ENCODE measurements around the gene TENT5C.

The TENT5C gene

GRCh38 chr1:117573386-117574023 is 32.3 kb upstream of the TENT5C start:
- DNase-seq = peak in 1 of 4 experiments; percentile 4

GRCh38 chr1:117574161-117574835 is 31.6 kb upstream of the TENT5C start:
- no peak for DNase-seq

- DNase-seq = no peak
Measured at GRCh38 chr1:117575586-117576225, 30.1 kb upstream of the TENT5C start.

GRCh38 chr1:117576236-117576635 is 29.6 kb upstream of the TENT5C start:
- no peak for DNase-seq

- no peak for DNase-seq
Measured at GRCh38 chr1:117577191-117577885, 28.5 kb upstream of the TENT5C start.

GRCh38 chr1:117578466-117578865 is 27.4 kb upstream of the TENT5C start:
- DNase-seq = no peak

- DNase-seq = no peak
Measured at GRCh38 chr1:117579221-117579906, 26.5 kb upstream of the TENT5C start.

- no peak for DNase-seq
Measured at GRCh38 chr1:117580436-117580835, 25.4 kb upstream of the TENT5C start.

DNA sequence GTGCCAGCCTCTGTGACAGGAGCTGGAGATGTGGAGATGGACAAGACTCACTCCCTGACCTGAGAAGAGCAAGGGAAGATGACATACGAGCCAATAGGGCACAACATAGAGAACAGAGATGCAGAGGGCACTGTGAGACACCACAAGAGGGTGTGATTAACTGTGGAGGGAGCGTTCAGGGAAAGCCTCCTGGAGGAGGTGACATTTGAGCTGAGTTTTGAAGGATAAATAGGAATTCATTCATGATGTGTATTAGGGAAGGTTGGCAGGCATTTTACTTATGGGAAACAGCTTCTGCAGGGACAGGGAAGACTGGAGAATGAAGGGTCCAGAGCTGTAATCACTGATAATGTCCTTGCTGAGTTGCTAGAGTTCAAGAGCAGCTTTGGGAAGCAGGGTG is 25.0 kb upstream of the TENT5C start:
- no peak for DNase-seq

- DNase-seq = no peak
Measured at GRCh38 chr1:117581391-117581943, 24.4 kb upstream of the TENT5C start.

GRCh38 chr1:117582451-117582850 is 23.4 kb upstream of the TENT5C start:
- no peak for DNase-seq

DNA sequence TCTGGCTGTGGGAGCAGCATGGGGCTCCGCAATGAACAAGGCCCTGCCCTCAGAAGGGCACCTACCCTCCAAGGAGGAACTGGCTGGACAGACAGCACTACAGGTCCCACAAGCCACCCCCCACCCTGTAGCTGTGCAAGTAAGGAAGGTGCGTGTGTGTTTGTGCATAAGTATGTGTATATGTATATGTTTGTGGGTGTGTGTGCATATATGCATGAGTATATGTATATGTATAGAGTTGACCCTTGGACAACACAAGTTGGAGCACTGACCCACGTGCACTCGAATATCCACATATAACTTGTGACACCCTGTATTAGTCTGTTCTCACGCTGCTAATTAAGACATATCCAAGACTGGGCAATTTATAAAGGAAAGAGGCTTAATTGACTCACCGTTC is 22.6 kb upstream of the TENT5C start:
- no peak for DNase-seq

DNA sequence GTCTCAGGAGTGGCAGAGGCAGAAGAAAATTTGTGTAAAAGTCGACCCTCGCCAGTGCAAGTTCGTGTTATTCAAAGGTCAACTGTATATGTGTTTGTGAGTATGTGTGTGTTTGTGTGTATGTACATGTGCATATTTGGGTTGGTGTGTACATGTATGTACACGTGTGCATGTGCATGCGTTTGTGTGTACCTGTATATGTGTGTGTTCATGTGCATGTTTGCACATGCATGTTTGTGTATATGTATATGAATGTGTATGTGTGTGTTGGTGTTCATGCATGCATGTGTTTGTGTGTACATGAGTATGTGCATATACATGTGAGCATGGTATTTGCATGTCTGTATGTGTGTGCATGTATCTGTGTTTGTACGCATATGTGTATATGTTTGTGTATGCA is 21.7 kb upstream of the TENT5C start:
- DNase-seq = no peak

- DNase-seq = no peak
Measured at GRCh38 chr1:117585086-117585485, 20.8 kb upstream of the TENT5C start.

- no peak for DNase-seq
Measured at GRCh38 chr1:117586337-117586736, 19.5 kb upstream of the TENT5C start.

GRCh38 chr1:117586747-117587498 is 18.9 kb upstream of the TENT5C start:
- DNase-seq = no peak

DNA sequence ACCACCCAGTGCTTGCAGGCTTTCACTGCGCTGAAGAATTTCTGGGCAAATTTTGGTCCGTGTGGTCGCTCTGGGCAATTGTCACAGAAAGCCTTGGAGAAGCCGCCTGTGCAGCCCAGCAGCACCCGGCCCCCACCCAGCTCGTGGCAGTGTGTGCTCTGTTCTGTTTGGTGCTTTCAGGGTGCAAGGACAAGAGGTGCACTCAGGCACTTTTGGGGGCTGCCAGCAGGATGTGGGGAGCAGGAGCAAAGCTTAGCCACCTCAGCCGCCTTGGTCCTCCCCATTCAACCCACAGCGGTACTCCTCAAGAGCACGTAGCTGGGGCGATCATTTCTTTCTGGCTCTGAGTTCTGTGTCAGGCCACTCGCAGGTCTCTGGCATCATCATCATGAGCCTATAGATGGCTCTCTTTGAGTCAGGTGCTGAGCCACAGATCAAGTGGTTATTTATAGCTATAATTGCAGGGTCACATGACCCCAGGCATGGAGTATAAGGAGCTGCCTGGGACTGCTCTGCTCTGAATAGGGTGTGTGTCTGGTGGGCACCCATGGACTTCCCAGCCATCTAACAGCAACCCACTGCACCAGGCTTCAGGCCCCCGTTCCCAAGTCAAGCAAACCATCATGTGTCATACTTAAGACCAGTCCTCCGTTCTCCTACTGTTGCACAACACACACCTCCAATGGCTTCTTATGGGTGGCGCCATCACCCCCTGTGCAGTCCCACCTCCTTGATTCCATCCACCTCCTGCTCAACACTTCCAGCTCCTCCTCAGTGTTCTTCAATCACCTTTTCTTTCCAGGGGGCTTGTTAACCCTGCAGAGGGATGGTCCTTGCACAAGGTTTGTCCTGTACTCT is 18.1 kb upstream of the TENT5C start:
- DNase-seq = no peak

GRCh38 chr1:117589544-117589943 is 16.3 kb upstream of the TENT5C start:
- DNase-seq = peak in 3 of 4 experiments; percentile 28 to 46 (median 42)

GRCh38 chr1:117590273-117590925 is 15.4 kb upstream of the TENT5C start:
- DNase-seq = no peak

DNA sequence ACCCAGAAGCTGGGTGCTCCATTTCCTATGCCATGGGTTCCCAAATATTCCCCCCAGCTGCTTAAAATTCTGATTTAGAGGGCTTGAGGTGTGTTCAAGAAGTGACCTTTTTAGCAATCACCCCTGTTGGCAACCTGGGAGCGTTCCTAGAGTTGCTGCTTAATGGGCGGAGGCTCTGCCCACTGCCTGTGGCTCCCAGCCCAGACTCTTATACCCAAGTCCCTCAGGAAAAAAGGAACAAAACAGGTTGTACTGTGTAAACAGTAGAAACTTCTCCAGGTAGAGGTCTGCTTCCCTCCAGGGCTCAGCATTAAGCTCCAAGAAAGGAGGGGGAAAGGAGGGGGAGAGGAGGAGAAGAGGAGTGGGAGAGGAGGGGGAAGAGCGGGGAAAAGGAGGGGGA is 14.6 kb upstream of the TENT5C start:
- DNase-seq = no peak

Data from suppressor macrophage (primary cell).